Measurements from ENCODE around the gene PAK3.
A peak's percentile ranks its signal among the peaks of the same experiment; 100 is the strongest.

Gene PAK3

DNA sequence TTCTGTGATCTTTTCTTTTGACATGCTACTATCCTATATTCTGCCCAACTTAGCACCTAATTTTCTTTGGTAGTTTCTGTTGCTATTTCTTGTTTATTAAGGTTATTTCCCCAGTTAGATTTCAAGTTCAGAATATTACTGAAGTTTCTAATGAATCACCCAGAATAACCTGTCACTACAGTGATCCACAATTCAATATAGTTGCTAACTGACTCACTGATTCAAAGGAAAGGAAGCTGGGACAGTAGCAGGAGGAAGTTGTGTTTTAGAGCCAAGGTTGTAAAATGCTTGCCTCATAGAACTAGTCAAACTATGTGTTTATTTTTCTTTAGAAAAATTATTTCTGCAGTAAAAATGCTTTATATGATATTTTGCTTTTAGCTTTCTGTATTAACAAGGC is 37.4 kb downstream of the PAK3 start:
- DNase-seq, result no peak

DNA sequence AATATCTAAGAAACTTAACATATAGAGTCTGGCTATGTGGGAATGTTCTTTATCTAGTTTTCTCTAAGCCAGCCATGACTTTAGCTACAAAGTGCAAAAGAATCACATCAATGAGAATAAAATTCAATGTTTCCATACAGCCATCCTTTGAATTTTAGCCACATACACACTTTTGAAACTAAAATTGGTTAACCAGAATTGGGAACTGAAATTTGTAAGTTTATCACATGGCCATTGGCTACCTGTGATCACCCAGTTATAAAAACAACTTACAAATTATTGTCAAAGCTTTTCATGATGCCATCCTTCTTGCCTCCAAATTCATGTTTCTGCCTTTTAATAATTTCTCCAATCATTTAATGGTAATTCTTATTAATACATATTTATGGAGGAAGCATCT is 49.9 kb downstream of the PAK3 start:
- DNase-seq, result no peak

DNA sequence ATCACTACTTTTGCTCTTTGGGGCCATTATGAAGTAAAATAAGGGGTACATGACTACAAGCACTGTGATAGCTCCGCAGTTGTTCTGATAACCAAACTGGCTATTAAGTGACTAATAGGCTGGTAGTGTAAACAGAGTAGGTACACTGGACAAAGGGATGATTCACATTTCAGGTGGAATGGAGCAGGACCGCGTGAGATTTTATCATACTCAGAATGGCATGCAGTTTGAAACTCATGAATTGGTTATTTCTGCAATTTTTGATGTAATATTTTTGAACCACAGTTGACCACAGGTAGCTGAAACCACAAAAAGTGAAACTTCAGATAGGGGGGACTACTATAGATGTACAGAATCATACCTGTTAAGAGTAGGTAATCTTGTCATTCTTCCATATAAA is 55.8 kb downstream of the PAK3 start:
- DNase-seq, result no peak

DNA sequence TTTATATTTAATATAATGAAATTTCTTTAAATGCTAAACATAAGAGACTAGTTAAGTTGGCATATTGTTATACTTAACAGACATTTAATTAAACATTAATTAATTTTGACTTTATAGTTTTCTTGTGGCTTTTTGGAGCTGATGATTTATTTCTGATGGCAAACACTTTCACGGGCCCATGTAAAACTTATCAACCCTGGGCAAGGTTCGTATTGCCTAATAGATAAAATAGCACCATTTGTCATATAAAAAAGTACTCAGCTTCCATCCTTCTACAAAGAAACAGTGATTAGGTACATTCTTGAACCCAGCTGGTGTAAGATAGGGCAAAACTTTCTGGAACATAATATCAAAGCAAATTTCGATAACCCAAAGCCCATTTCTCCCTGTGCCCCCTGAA is 63.2 kb downstream of the PAK3 start:
- DNase-seq, result no peak

DNA sequence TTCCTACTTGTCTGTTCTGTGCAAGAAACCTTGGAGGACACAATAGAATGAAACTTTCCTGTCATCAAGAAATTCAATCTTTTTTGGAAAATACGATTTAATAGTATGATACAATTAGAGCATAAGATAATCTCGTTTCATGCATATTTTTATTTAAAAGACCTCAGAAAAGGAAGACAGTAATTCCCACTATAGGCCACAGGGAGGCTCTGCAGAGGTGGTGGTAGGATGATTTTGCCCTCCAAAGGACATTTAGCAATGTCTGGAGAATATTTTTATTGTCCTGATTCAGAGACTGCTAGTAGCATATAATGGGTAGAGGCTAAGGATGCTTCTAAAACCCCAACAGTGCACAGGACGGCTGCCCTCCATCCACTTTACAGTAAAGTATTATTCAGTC is 68.7 kb downstream of the PAK3 start:
- DNase-seq, result no peak

DNA sequence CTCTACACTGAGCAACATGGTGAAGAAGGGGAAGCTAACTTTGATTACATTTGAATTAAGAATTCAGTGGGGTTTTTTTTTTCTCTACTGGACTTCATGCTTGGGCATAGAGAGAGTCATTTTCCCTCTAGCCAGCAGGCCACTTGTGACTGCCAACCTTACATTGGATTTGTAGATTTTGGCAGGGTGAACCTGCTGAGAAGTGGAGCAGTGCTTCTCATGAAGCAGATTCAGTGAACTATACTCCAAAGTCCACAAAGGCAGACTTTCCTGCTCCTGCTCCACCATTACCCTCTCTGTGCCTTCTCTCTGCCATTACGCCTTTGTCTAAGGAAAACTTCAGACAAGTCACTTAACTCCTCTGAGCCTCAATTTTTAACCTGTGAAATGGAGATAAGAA is 69.9 kb downstream of the PAK3 start:
- no peak for DNase-seq

DNA sequence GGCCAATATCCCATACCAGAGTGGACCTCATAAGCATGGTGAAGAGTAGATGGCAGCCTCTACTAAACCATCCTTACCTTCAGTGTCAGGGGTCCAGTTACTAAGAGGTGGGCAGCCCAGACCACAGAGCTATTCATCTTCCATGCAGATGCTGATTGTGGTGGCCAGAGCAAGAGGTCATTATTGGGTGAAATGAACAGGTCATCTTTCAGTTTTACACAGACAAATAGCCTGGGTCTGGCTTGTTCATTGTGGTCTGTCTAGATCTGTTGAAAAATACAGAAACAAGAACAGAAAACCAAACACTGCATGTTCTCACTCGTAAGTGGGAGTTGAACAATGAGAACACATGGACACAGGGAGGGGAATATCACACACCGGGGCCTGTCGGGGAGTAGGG is 71.3 kb downstream of the PAK3 start:
- no peak for DNase-seq

DNA sequence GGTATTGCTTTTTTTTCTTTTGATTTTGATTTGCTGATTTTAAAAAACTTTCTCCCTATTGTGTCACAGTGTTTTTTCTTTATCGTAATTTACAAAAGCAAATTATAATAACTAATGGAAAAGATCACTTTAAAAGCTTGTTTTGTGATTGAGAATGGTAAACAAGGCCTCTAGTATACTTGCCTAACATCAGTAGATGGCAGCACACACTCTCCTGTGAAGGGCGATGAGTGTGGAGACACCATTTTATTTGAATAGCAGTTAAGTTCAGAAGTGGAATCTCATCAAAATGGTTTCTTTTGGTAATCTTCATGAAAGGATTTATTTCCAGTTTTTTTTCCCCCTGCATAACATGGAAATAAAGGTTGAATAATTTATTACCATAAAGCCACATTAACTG is 72.3 kb downstream of the PAK3 start:
- peak; percentile 30 for DNase-seq

DNA sequence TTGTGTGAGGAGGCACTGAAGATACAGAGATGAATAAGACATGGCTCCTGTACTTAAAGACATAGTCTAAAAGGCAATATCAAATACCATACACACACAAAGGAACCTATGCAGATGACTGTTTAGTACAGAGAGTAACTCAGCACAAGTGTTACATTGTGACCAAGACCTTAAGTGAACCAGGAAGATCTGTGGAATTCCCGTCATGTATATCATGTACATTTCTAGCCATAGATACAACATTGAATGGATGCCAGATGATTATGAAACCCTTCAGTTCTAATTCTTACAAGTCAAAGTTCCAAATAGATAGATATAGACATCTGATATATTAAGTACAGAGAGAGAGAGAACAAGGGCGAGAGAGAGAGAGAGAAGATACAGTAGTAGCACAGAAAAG is 73.2 kb downstream of the PAK3 start:
- DNase-seq, result no peak

DNA sequence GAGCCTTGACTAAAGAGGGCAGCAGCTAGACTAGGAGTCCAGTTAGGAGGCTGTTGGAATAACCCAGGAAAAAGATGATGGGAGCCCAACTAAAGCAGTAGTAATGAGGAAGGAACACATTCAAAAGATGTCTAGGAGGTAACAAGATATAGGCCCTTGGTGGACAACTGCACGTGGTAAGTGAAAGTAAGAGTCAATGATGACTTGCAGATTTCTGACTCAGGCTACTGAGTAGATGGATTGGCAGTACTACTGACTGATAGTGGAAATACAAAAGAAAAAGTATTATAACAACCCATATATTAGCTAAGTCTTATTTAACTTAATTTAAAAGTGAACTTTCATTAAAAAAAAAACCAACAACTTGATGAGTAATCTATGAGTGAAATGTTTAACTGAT is 74.0 kb downstream of the PAK3 start:
- no peak for DNase-seq

DNA sequence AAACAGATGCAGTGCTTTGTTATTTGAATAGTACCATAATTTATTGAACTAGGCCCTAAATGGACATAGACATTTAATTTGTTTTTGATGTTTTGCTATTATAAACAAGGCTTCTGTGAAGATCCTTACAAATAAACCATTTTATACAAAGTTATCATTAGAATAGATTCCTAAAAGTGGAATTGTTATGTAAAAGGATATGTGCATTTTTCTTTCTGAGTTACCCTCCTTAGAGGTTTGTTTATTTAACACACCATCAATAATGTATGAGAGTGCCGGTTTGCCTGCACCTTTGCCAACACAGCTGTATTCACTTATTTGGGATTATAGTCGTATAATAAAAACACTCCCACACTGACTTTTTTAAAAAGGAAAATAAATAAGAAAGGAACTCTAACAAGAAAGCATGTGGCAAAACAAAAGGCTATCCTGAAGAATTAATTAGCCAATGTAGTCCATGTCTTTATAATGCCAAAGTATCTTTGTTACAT is 84.8 kb downstream of the PAK3 start:
- no peak for DNase-seq

DNA sequence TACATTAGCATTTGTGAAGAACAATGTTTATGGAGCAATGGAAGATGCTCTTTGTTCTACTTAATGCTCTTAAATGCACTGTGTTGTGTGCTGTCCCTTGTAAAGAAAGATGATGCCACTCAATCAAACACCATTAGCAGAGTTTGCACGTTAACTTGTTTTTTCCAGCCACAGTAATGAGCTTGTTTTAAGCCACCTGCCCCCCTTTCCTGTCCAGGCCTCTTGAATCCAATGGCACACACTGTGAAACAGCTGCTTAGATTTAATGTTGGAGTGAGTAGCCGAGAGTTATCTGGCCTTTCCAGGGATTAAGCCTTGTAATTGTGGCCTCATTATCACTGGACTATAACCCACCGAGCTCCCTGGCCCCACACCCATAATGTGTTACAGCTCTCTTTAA is 86.0 kb downstream of the PAK3 start:
- peak; percentile 47 for DNase-seq

DNA sequence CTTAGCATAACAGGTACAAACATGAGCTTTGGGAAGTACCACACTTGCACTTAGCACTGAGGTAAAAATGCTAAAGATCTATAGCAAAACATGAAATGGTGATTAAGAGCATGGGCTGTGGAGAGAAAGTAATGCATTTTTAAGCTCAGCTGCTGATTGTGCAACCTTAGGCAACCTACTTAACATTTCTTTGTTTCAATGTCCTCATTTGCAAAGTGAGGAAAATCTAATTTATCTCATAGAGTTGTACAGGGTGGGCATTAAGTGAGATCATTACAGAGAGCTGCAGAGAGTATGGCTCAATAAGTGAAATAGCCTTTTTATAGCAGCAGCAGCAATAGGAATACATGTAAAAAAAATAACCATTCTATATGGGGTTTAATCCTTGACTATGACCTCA is 87.0 kb downstream of the PAK3 start:
- DNase-seq, result no peak

DNA sequence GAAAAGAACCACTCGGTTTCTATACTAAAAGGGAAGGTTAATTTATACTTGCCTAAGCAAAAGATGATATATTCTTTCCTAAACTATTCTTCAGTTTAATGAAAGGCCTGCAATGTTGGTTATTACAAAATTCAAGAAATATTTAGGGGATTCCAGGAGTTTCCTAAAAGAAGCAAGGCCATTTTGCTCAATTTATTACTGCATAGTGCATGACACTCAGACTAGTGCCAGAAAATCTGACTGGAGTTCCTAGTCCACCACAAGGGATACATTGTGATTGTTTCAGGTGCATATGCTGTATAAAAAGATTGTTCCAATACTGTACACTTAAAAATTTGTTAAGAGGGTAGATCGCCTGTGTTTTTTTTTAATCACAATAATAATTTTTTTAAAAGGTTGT is 95.6 kb downstream of the PAK3 start:
- DNase-seq, result no peak

DNA sequence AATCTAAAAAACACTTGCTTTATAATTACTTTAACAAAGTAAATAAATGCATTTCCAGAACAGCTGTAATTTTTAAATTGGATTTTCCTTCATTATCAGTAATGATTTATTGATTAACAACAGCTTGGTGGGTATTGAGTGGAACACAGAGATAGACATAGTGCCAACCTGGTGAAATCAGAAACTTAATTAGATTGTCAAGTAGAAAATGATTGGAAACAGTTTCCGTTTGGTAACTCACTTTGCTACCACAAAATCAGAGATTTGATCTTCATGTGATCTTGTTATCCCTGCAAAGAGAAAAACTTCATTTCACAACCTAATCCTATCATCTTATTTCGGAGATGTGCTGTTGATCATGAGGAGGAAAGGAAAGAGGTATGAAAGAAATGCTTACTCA is 103.5 kb downstream of the PAK3 start:
- DNase-seq, result no peak

DNA sequence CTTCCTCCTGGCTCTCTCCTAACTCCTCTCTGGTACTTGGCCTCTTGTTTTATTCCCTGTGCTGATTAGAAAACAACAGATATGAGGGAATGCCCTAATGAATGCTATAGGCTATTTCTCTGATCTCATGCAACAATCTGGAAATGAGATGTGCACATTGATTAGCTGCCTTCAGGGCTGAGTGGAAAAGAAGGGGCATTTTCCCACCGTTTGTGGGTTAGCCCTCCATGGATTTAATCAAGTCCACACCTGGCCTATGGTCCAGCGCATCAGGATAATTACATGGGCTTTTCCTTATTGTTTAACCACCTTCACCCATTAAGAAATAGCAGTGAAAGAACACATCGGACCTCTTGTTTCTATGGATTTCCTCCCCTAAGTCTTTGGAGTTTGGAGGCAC is 104.3 kb downstream of the PAK3 start:
- DNase-seq, result no peak

DNA sequence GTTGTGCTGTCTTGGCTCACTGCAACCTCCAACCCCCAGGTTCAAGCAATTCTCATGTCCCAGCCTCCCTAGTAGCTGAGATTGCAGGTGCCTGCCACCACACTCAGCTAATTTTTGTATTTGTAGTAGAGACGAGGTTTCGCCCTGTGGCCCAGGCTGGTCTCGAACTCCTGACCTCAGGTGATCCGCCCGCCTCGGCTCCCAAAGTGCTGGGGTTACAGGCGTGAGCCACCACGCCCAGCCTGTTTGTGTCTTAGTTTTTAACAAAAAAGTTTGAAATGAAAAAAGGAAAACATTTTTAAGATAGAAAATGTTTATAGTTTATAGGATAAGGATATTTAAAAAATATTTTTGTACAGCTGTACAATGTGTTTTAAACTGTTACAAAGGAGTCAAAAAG is 111.9 kb downstream of the PAK3 start:
- DNase-seq, result no peak

DNA sequence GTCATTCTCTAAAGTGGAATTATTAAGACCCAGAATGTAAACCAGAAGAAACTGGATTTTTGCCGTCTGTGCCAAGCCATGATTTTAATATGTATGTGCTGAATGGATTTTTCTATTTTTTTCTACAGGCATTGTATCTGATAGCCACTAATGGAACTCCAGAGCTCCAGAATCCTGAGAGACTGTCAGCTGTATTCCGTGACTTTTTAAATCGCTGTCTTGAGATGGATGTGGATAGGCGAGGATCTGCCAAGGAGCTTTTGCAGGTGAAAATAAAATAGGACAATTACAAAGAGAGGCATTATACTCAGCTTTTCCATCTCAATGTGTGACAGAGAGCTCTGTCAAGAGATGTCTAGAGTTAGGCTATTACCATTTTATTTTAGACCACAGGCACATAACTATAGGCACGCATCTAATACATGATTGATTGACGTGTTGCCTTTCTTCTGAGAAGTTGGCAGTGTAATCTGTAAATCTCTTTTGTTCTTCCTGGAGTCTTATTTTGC is 120.4 kb downstream of the PAK3 start:
- no peak for DNase-seq

DNA sequence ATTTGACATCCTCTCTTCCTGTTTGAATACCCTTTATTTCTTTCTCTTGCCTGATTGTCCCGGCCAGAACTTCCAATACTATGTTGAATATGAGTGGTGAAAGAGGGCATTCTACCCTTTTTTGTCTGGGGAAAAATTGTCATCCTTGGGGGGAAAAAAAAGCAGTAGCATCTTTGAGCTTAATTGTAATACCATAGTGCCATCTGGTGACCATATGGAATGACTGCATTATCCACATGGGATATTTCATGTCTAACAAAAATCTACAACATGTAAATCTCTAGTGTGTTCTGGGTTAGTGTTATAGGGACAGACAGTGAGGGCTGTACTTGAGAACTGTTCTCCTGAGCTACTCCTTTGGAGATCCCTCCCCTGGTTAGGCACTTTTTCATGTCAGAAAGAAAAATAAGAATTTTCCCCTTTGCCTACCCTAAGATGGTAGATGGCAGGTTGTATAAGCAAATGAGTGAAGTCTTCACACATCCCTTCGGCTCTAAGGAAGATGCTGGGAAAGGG is 148.3 kb downstream of the PAK3 start:
- peak; percentile 22 for DNase-seq

DNA sequence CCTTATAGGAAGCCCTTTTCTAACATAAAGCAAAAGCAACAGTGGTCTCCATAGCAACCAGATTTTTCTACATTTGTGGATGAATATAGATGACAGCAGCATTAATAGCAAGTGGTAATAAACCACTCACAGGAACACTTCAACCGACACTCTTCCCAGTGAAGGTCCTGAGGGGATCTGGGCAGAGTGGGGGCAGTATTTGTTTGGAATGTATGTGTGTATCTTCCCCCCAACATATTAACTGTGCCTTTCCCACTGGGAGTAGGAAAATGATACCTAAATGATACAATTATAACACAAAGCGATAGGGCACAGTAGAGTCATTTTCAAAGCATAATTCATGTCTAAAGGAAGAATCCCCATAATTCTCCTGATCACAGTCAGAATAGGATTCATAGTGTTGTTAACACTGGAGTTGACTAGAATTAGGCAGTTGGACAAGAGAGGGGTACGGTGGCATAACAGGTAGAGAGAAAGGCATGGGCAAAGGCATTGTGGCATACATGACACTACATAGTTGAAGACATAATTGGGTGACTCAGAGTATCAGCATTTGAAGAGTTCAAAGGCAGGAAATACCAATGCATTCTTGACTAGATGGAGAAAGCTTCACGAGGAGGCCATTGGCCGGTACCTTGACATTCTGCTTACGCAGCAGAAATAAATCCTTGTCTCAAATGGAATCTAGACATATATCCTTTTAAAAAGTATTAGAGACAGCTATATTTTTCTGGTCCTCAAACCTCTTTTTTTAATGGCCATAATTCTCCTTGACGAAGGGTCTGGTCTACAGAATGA is 159.1 kb downstream of the PAK3 start:
- DNase-seq, result no peak

DNA sequence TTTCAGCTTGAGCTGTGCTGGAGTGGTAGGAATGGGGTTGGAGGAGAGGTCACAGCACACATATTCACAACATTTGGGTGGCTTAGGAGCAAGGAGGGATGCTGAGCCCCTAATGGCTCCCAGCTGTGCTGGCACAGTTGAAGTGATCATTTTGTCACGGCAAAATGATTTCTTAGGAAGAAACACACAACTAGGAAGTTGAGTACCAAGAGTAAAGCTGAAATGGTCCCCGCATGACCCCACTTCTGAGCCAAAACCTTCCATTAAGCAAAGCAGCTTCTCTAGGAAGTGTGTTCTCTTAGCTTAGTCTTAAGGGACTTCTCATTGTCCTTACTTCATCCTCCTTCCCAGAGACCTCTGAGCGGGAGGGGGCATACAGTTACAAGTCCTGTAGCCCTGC is 161.7 kb downstream of the PAK3 start:
- DNase-seq, result no peak

DNA sequence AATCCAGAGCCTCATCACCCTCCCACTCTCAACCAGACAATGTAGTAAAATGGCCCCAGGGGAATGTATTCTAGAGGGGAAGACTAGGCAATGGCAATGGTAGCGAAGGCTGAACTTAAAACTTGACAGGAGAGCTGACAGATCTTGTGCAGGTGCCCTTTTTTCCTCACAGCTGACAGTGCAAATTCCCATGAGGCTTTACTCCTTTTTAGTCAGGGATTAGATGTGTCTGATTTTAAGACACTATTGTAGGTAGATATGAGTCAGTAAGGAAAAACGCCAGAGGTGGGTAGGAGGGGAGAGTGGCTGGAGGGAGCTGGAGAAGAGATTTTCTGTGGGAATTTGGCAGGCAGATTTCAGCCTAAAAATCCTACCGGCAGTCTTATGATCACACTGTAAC is 163.6 kb downstream of the PAK3 start:
- no peak for DNase-seq

DNA sequence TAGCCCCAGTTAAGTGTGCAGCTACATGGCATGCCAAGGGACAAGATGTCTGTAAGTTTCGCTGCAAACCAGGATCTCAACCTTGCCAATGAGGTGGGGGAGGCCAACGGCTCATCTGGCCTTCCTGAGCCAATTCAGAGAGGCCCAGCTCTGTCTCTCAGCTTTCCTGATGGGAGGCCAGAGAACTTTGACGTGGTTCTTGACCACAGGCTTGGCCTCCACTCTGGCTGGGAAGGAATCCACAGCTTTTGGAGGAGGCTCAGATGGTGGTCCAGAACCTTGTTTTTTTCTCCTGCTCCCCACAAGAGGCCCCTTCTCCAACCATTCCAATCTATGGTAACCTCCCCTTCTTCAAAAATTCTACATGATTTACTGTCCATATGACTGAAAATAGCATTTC is 164.5 kb downstream of the PAK3 start:
- DNase-seq, result no peak

DNA sequence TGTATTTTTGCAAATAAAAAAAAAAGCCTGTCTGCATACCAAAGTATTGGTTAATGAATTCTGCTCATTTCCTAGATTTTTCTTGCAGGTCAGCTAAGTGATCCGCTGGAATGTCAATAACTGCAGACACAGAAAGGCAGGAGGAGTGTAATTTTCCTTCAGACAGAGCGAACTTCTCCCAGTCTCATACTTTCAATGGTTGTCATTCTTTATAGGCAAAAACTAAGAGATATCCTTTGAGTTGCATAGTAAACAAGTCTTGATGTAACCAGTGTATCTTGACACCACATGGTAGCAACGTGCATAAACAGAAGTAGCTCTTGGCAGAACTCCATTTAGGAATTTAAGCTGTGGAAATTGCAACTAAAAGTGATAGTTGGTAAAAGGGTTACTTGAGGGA is 166.1 kb downstream of the PAK3 start:
- DNase-seq, result no peak

DNA sequence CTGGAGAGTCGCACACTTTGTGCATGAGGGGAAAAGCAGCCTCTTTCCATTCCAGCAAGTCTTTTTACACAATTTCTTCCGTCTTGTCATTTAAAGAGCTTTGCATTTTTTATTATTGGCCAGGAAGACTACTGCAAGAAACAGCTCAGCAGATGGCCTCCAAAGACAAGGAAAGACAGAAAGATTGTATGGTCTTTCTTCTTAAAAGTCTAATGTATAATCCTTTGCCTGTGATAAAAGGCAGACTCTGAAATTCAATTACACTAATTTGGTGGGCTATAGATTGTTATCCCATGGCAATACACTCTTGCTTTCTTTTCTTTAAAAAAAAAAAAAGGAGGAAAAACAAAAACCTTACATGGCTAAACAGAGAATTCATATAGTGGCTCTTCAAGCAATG is 168.4 kb downstream of the PAK3 start:
- no peak for DNase-seq

Data from NCI-H1436 (cell line).